ENCODE data around the gene LPCAT3. TPM values are rescaled to one million over a fixed set of nuclear protein-coding genes. Genes with fewer than 3 reads are reported as not detected.
A peak's percentile ranks its signal among the peaks of the same experiment; 100 is the strongest.

LPCAT3 gene
- total RNA-seq, 2 donors from 2014 or later, result 28.3 to 29.0 TPM

- Mint-ChIP-seq H3K27me3 (ENCODE audit: low read depth) (no peaks in the 10 kb centered on the region), H3K27ac (peak overlapping the region; percentile 88), H3K36me3 (ENCODE audit: insufficient read depth in 2 of 2) (peaks cover 9 to 12% of the 10 kb centered on the region in 2 donors), H3K4me1 (ENCODE audit: low read depth) (peaks cover 70% of the 10 kb centered on the region), H3K9me3 (no peaks in the 10 kb centered on the region), H3K4me3 (peak overlapping the region; percentile 77 to 92)
- ATAC-seq (replicated peaks in 1 of 2), result no peak
- DNase-seq, result peak in 1 of 2 donors; percentile 42
Observed at GRCh38 chr12:6948873-6949594, 69.2 kb downstream of the LPCAT3 start.

GRCh38 chr12:6947615-6948014 lies 70.7 kb downstream of the LPCAT3 start:
- ATAC-seq (replicated peaks in 1 of 2), result no peak
- no peaks in the 10 kb centered on the region for H3K9me3 Mint-ChIP-seq

GRCh38 chr12:6946920-6947374 lies 71.3 kb downstream of the LPCAT3 start:
- Mint-ChIP-seq H3K27ac (peak overlapping the region; percentile 80), H3K4me1 (ENCODE audit: low read depth) (peaks cover 79% of the 10 kb centered on the region), H3K4me3 (peak overlapping the region; percentile 77 to 92), H3K36me3 (ENCODE audit: insufficient read depth in 2 of 2) (peaks cover 2 to 6% of the 10 kb centered on the region in 2 donors), H3K27me3 (ENCODE audit: low read depth) (no peaks in the 10 kb centered on the region), H3K9me3 (no peaks in the 10 kb centered on the region)
- ATAC-seq (replicated peaks in 1 of 2) (no peak), DNase-seq (no peak)

More at GRCh38 chr12:6947615-6948014, 70.7 kb downstream of the LPCAT3 start:
- no peak for DNase-seq
- Mint-ChIP-seq H3K4me1 (ENCODE audit: low read depth) (peaks cover 72% of the 10 kb centered on the region), H3K27me3 (ENCODE audit: low read depth) (no peaks in the 10 kb centered on the region), H3K36me3 (ENCODE audit: insufficient read depth in 2 of 2) (peaks cover 7 to 10% of the 10 kb centered on the region in 2 donors), H3K27ac (peak overlapping the region; percentile 80), H3K4me3 (peak overlapping the region; percentile 77 to 92)

- peaks cover 0 to 6% of the 10 kb centered on the region in 2 donors for H3K36me3 Mint-ChIP-seq (ENCODE audit: insufficient read depth in 2 of 2)
- ATAC-seq (replicated peaks in 1 of 2) (peak in 1 of 2 donors; percentile 2), DNase-seq (peak; percentile 62 to 69)
- peak overlapping the region; percentile 77 to 92 for H3K4me3 Mint-ChIP-seq
- H3K27ac Mint-ChIP-seq, result peak overlapping the region; percentile 100
- no peaks in the 10 kb centered on the region for H3K9me3 Mint-ChIP-seq
- H3K4me1 Mint-ChIP-seq (ENCODE audit: low read depth), result peaks cover 79% of the 10 kb centered on the region
- no peaks in the 10 kb centered on the region for H3K27me3 Mint-ChIP-seq (ENCODE audit: low read depth)
Observed at GRCh38 chr12:6946033-6946919, 72.0 kb downstream of the LPCAT3 start.

- Mint-ChIP-seq H3K27me3 (ENCODE audit: low read depth) (no peaks in the 10 kb centered on the region), H3K36me3 (ENCODE audit: insufficient read depth in 2 of 2) (peaks cover 0 to 6% of the 10 kb centered on the region in 2 donors), H3K4me1 (ENCODE audit: low read depth) (peaks cover 76% of the 10 kb centered on the region), H3K4me3 (peak overlapping the region; percentile 77 to 92), H3K9me3 (no peaks in the 10 kb centered on the region), H3K27ac (peak overlapping the region; percentile 100)
- DNase-seq (no peak), ATAC-seq (replicated peaks in 1 of 2) (no peak)
Observed at GRCh38 chr12:6945613-6946012, 72.7 kb downstream of the LPCAT3 start.

GRCh38 chr12:6944381-6945186 lies 73.7 kb downstream of the LPCAT3 start:
- Mint-ChIP-seq H3K4me3 (peak overlapping the region; percentile 77 to 92), H3K36me3 (ENCODE audit: insufficient read depth in 2 of 2) (peaks cover 0 to 6% of the 10 kb centered on the region in 2 donors), H3K27me3 (ENCODE audit: low read depth) (no peaks in the 10 kb centered on the region), H3K27ac (peak overlapping the region; percentile 100), H3K9me3 (no peaks in the 10 kb centered on the region), H3K4me1 (ENCODE audit: low read depth) (peaks cover 69% of the 10 kb centered on the region)
- DNase-seq (peak; percentile 92 to 96), ATAC-seq (replicated peaks in 1 of 2) (peak; percentile 57 to 61)

GRCh38 chr12:6943722-6944380 lies 74.4 kb downstream of the LPCAT3 start, which contains the start of the genes C12orf57 and RNU7-1:
Gene C12orf57 (plus strand): TSS chr12:6944022. CDS start chr12:6944122, 100 bp downstream.
Gene RNU7-1 (plus strand): TSS chr12:6943816.
- H3K36me3 Mint-ChIP-seq (ENCODE audit: insufficient read depth in 2 of 2), result peaks cover 4 to 6% of the 10 kb centered on the region in 2 donors
- ATAC-seq (replicated peaks in 1 of 2) (peak; percentile 72 to 76), DNase-seq (peak in 1 of 2 donors; percentile 95)
- H3K27ac Mint-ChIP-seq, result peak within 1 kb of the TSS; percentile 100
- peaks cover 69% of the 10 kb centered on the region for H3K4me1 Mint-ChIP-seq (ENCODE audit: low read depth)
- peak within 1 kb of the TSS; percentile 77 to 92 for H3K4me3 Mint-ChIP-seq
- no peaks in the 10 kb centered on the region for H3K27me3 Mint-ChIP-seq (ENCODE audit: low read depth)
- H3K9me3 Mint-ChIP-seq, result no peaks in the 10 kb centered on the region

- no peaks in the 10 kb centered on the region for H3K27me3 Mint-ChIP-seq (ENCODE audit: low read depth)
- peak overlapping the region; percentile 77 to 92 for H3K4me3 Mint-ChIP-seq
- peaks cover 68% of the 10 kb centered on the region for H3K4me1 Mint-ChIP-seq (ENCODE audit: low read depth)
- H3K36me3 Mint-ChIP-seq (ENCODE audit: insufficient read depth in 2 of 2), result peaks cover 4 to 6% of the 10 kb centered on the region in 2 donors
- peak overlapping the region; percentile 100 for H3K27ac Mint-ChIP-seq
- DNase-seq (peak; percentile 80 to 86), ATAC-seq (replicated peaks in 1 of 2) (peak; percentile 35)
- no peaks in the 10 kb centered on the region for H3K9me3 Mint-ChIP-seq
Observed at GRCh38 chr12:6943389-6943721, 74.9 kb downstream of the LPCAT3 start.

GRCh38 chr12:6942331-6942665 lies 76.0 kb downstream of the LPCAT3 start:
- Mint-ChIP-seq H3K36me3 (ENCODE audit: insufficient read depth in 2 of 2) (peaks cover 4 to 6% of the 10 kb centered on the region in 2 donors), H3K27ac (no peak overlapping the region), H3K9me3 (no peaks in the 10 kb centered on the region), H3K4me1 (ENCODE audit: low read depth) (peaks cover 63% of the 10 kb centered on the region), H3K27me3 (ENCODE audit: low read depth) (no peaks in the 10 kb centered on the region), H3K4me3 (peak overlapping the region; percentile 77 to 92)
- DNase-seq (no peak), ATAC-seq (replicated peaks in 1 of 2) (no peak)

GRCh38 chr12:6941782-6942181 lies 76.5 kb downstream of the LPCAT3 start:
- H3K27me3 Mint-ChIP-seq (ENCODE audit: low read depth), result no peaks in the 10 kb centered on the region
- peaks cover 3 to 4% of the 10 kb centered on the region in 2 donors for H3K36me3 Mint-ChIP-seq (ENCODE audit: insufficient read depth in 2 of 2)
- H3K4me3 Mint-ChIP-seq, result no peak overlapping the region
- H3K9me3 Mint-ChIP-seq, result no peaks in the 10 kb centered on the region
- ATAC-seq (replicated peaks in 1 of 2), result no peak
- H3K4me1 Mint-ChIP-seq (ENCODE audit: low read depth), result peaks cover 60% of the 10 kb centered on the region
- no peak overlapping the region for H3K27ac Mint-ChIP-seq
- no peak for DNase-seq

- H3K4me3 Mint-ChIP-seq, result no peak overlapping the region
- no peak overlapping the region for H3K27ac Mint-ChIP-seq
- no peaks in the 10 kb centered on the region for H3K9me3 Mint-ChIP-seq
- peaks cover 2 to 6% of the 10 kb centered on the region in 2 donors for H3K36me3 Mint-ChIP-seq (ENCODE audit: insufficient read depth in 2 of 2)
- peaks cover 60% of the 10 kb centered on the region for H3K4me1 Mint-ChIP-seq (ENCODE audit: low read depth)
- DNase-seq, result no peak
- no peak for ATAC-seq (replicated peaks in 1 of 2)
- H3K27me3 Mint-ChIP-seq (ENCODE audit: low read depth), result no peaks in the 10 kb centered on the region
Observed at GRCh38 chr12:6941267-6941666, 77.0 kb downstream of the LPCAT3 start.

- ATAC-seq (replicated peaks in 1 of 2), result no peak
- H3K27me3 Mint-ChIP-seq (ENCODE audit: low read depth), result no peaks in the 10 kb centered on the region
- H3K27ac Mint-ChIP-seq, result peak overlapping the region; percentile 67
- peaks cover 0 to 6% of the 10 kb centered on the region in 2 donors for H3K36me3 Mint-ChIP-seq (ENCODE audit: insufficient read depth in 2 of 2)
- peaks cover 67% of the 10 kb centered on the region for H3K4me1 Mint-ChIP-seq (ENCODE audit: low read depth)
- no peaks in the 10 kb centered on the region for H3K9me3 Mint-ChIP-seq
- DNase-seq, result no peak
- H3K4me3 Mint-ChIP-seq, result peak overlapping the region; percentile 48 to 96
Observed at GRCh38 chr12:6939191-6939540, 79.1 kb downstream of the LPCAT3 start.

Measured in activated T-cell treated with anti-CD3 and anti-CD28 coated beads, Interleukin-2, amount 50 U/mL, for 72 hours (primary cell).